Breast epithelium (tissue), 3 donors: ENCODE data around the gene C4orf36.

Source experiments
- CTCF ChIP-seq, 3 donors: fragments of 450-650 bp; IDR thresholded peaks; one replicate each; pipeline ENCODE4 v1.5.1; 2016 to 2017; ENCODE audit warnings: antibody characterized with exemption in 3 of 3, mild to moderate bottlenecking in 3 of 3, moderate library complexity in 3 of 3
- POLR2A ChIP-seq: fragments of 450-650 bp; IDR thresholded peaks from one replicate; pipeline ENCODE4 v1.6.1; 2016; ENCODE audit warnings: antibody characterized with exemption, mild to moderate bottlenecking, moderate library complexity
- POLR2AphosphoS5 ChIP-seq, 3 donors: sonication (generic); formaldehyde crosslinking; IDR thresholded peaks; one replicate each; pipeline ENCODE4 v1.6.1; 2017; ENCODE audit warnings: antibody characterized with exemption in 3 of 3

- TF ChIP-seq POLR2A (no peak), CTCF (IDR thresholded peaks at IDR 0.05) (no peak), POLR2AphosphoS5 (IDR thresholded peaks at IDR 0.05) (no peak)
These were observed 44.1 kb downstream of the C4orf36 start for GRCh38 chr4:86848136-86848535.
